Mesendoderm (in vitro differentiated cells): Measurements from ENCODE around the gene FER1L5.

Source experiments
- DNase-seq: peaks from one replicate; pipeline ENCODE4 v3.0.0; 2013
- H2AK5ac ChIP-seq: 2 replicates; pipeline ENCODE4 v1.6.1; 2013; ENCODE audit warnings: low read length, inconsistent platforms
- H2BK120ac ChIP-seq: 2 replicates; pipeline ENCODE4 v1.6.1; 2013; ENCODE audit warnings: low read depth, mild to moderate bottlenecking, low read length, moderate library complexity, mixed read lengths
- H2BK15ac ChIP-seq: replicated peaks from 2 replicates; pipeline ENCODE4 v1.6.1; 2013; ENCODE audit warnings: low read depth, mild to moderate bottlenecking, moderate library complexity
- H2BK5ac ChIP-seq: 2 replicates; pipeline ENCODE4 v1.6.1; 2013; ENCODE audit warnings: low read length, inconsistent platforms
- H3K18ac ChIP-seq: 2 replicates; pipeline ENCODE4 v1.6.1; 2013; ENCODE audit warnings: mild to moderate bottlenecking, low read length, mixed read lengths
- H3K23ac ChIP-seq: one replicate; pipeline ENCODE4 v1.6.1; 2013; ENCODE audit warnings: low read length
- H3K27ac ChIP-seq: 2 replicates; pipeline ENCODE4 v1.5.1; 2013; ENCODE audit warnings: low read depth, mild to moderate bottlenecking, inconsistent platforms, low read length, moderate library complexity
- H3K27me3 ChIP-seq: 2 replicates; pipeline ENCODE4 v1.6.1; 2013; ENCODE audit warnings: low read length, control low read depth, mild to moderate bottlenecking, inconsistent platforms; ENCODE audit not compliant: insufficient read depth, poor library complexity
- H3K36me3 ChIP-seq: 2 replicates; pipeline ENCODE4 v1.6.1; 2013; ENCODE audit warnings: low read length, inconsistent platforms; ENCODE audit not compliant: control insufficient read depth, insufficient read depth
- H3K4ac ChIP-seq: one replicate; pipeline ENCODE4 v1.6.1; 2013; ENCODE audit warnings: low read depth, mild to moderate bottlenecking, low read length, moderate library complexity
- H3K4me1 ChIP-seq: 2 replicates; pipeline ENCODE4 v1.6.1; 2013; ENCODE audit warnings: low read depth, low read length, inconsistent platforms; ENCODE audit not compliant: control insufficient read depth
- H3K4me2 ChIP-seq: 2 replicates; pipeline ENCODE4 v1.6.1; 2013; ENCODE audit warnings: low read length
- H3K4me3 ChIP-seq: 2 replicates; pipeline ENCODE4 v1.5.1; 2013; ENCODE audit warnings: mild to moderate bottlenecking, low read length
- H3K56ac ChIP-seq: one replicate; pipeline ENCODE4 v1.6.1; 2013; ENCODE audit warnings: low read length
- H3K79me1 ChIP-seq: 2 replicates; pipeline ENCODE4 v1.6.1; 2013; ENCODE audit warnings: low read length, inconsistent platforms
- H3K79me2 ChIP-seq: 2 replicates; pipeline ENCODE4 v1.6.1; 2013; ENCODE audit warnings: mild to moderate bottlenecking, low read length; ENCODE audit not compliant: control insufficient read depth, insufficient read depth
- H3K9ac ChIP-seq: 2 replicates; pipeline ENCODE4 v1.6.1; 2013; ENCODE audit warnings: low read length, inconsistent platforms
- H4K5ac ChIP-seq: one replicate; pipeline ENCODE4 v1.6.1; 2013; ENCODE audit warnings: low read length
- H4K8ac ChIP-seq: one replicate; pipeline ENCODE4 v1.6.1; 2013; ENCODE audit warnings: low read depth, mild to moderate bottlenecking, control low read depth, low read length, moderate library complexity
- WGBS: extraction: QIAGEN DNeasy Blood & Tissue Kit; methylation state at CpG from one replicate; pipeline ENCODE4 v1.1.7; 2013; ENCODE audit warnings: low lambda C conversion rate, missing lambda C conversion rate; ENCODE audit not compliant: insufficient coverage; ENCODE audit errors: extremely low coverage; 5-methylcytosine and 5-hydroxymethylcytosine counted together

Gene FER1L5

DNA sequence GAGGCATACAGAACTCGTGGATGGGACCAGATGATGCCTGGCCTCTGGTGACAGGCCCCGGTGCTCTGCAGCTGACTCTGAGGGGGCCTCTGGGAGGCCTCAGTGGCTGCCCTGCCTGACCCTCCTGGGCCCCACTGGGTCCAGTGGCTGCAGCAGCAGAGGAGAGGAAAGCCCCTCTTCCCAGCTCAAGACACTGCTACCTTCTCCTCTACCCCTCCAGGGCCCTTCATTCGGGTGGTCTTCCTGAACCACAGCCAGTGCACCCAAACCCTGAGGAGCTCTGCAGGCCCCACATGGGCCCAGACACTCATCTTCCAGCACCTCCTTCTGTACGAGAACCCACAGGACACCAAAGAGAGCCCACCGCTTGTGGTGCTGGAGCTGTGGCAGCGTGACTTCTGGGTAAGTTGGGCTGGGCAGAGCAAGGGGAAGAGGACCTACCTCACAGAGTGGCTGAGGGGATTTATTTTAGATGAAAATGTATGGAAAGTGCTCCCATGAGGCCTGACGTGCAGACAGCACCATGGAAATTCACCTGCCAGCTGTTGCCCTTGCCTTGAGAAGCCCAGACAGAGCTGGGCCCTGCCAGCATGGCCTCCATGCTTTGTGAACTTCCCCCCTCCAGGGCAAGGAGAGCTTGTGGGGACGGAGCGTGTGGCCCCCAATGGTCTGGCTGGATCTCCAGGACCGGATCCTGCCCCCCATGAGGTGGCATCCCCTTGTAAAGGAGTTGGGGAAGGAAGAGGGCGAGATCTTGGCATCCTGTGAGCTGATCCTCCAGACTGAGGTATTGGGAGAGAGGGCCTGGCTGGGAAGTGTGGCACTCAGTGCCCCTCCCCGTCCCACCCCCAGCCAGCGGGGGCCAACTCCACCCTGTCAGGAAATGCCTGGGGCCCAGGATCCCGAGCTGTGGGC, 51.0 kb downstream of the FER1L5 start:
- no peaks in the 10 kb centered on the region for H3K36me3 ChIP-seq
- no CpG with 5 or more reads among the region's 14 CpGs for WGBS
- H2BK5ac ChIP-seq: no peak overlapping the region
- H2AK5ac ChIP-seq: no peak overlapping the region
- H3K4me3 ChIP-seq: no peak overlapping the region
- no peaks in the 10 kb centered on the region for H3K79me1 ChIP-seq
- H3K18ac ChIP-seq: no peak overlapping the region
- H3K9ac ChIP-seq: no peak overlapping the region
- H4K5ac ChIP-seq: no peak overlapping the region
- H3K4ac ChIP-seq: no peak overlapping the region
- DNase-seq: no peak
- no peak overlapping the region for H3K4me2 ChIP-seq
- no peak overlapping the region for H2BK120ac ChIP-seq
- H3K79me2 ChIP-seq: no peaks in the 10 kb centered on the region
- no peak overlapping the region for H3K56ac ChIP-seq
- no peaks in the 10 kb centered on the region for H3K4me1 ChIP-seq
- H4K8ac ChIP-seq: no peak overlapping the region
- H2BK15ac ChIP-seq: no peak overlapping the region
- H3K27me3 ChIP-seq: no peaks in the 10 kb centered on the region
- no peak overlapping the region for H3K27ac ChIP-seq
- no peak overlapping the region for H3K23ac ChIP-seq

DNA sequence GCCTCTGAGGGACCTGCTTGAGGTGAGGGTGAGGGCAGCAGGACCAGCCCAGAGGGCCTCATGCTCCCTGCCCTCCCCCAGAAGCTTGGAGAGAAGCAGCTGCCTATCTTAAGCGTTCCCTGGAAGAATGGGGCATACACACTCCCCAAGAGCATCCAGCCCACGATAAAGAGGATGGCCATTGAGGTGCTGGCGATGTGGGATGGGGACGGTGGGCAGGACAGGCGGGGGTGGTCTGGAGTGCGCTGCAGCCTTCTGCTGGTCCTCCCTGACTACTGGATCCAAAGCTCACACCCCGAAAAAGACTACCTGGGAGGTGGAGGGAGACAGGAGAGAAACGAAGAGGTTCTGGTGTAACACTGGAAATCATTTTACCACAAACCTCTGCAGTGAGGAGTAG, 51.7 kb downstream of the FER1L5 start:
- H2AK5ac ChIP-seq: no peak overlapping the region
- WGBS: no CpG with 5 or more reads among the region's 8 CpGs
- H3K9ac ChIP-seq: no peak overlapping the region
- H3K4ac ChIP-seq: no peak overlapping the region
- no peak overlapping the region for H3K4me2 ChIP-seq
- no peak overlapping the region for H4K8ac ChIP-seq
- H3K79me1 ChIP-seq: no peaks in the 10 kb centered on the region
- H2BK120ac ChIP-seq: no peak overlapping the region
- H3K79me2 ChIP-seq: no peaks in the 10 kb centered on the region
- no peak overlapping the region for H3K23ac ChIP-seq
- DNase-seq: no peak
- H2BK5ac ChIP-seq: no peak overlapping the region
- H4K5ac ChIP-seq: no peak overlapping the region
- H2BK15ac ChIP-seq: no peak overlapping the region
- no peak overlapping the region for H3K27ac ChIP-seq
- no peak overlapping the region for H3K4me3 ChIP-seq
- no peak overlapping the region for H3K56ac ChIP-seq
- no peak overlapping the region for H3K18ac ChIP-seq
- no peaks in the 10 kb centered on the region for H3K27me3 ChIP-seq
- H3K36me3 ChIP-seq: no peaks in the 10 kb centered on the region
- no peaks in the 10 kb centered on the region for H3K4me1 ChIP-seq

GRCh38 chr2:96694816-96695455, 52.4 kb downstream of the FER1L5 start:
- Histone ChIP-seq H2BK5ac (no peak overlapping the region), H3K27ac (no peak overlapping the region), H3K79me2 (no peaks in the 10 kb centered on the region), H3K4me1 (no peaks in the 10 kb centered on the region), H3K4me3 (no peak overlapping the region), H3K4me2 (no peak overlapping the region), H3K27me3 (no peaks in the 10 kb centered on the region), H3K23ac (no peak overlapping the region), H2BK15ac (no peak overlapping the region), H2BK120ac (no peak overlapping the region), H3K18ac (no peak overlapping the region), H4K8ac (no peak overlapping the region), H3K56ac (no peak overlapping the region), H3K36me3 (no peaks in the 10 kb centered on the region), H4K5ac (no peak overlapping the region), H3K79me1 (no peaks in the 10 kb centered on the region), H3K4ac (no peak overlapping the region), H2AK5ac (no peak overlapping the region), H3K9ac (no peak overlapping the region)
- WGBS: no CpG with 5 or more reads among the region's 13 CpGs
- no peak for DNase-seq

DNA sequence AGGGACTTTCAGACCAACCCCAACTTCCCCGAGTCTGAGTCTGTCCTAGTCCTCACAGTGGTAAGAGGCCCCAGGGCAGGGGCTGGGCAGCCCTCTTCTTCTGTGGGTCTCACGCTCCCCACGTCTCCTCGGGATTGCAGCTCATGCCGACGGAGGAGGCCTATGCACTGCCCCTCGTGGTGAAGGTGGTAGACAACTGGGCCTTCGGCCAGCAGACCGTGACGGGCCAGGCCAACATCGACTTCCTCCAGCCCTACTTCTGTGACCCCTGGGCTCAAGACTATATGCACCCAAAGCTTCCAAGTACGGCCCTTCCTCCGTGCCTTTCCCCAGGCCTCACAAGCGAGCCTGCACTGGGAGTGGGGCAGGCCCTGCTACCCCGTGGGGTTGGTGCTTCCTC, 53.0 kb downstream of the FER1L5 start:
- no peak for DNase-seq
- Histone ChIP-seq H3K9ac (no peak overlapping the region), H2BK5ac (no peak overlapping the region), H2AK5ac (no peak overlapping the region), H3K23ac (no peak overlapping the region), H3K4me2 (no peak overlapping the region), H3K27ac (no peak overlapping the region), H3K79me2 (no peaks in the 10 kb centered on the region), H3K56ac (no peak overlapping the region), H3K27me3 (no peaks in the 10 kb centered on the region), H2BK120ac (no peak overlapping the region), H3K79me1 (no peaks in the 10 kb centered on the region), H4K5ac (no peak overlapping the region), H3K18ac (no peak overlapping the region), H3K36me3 (no peaks in the 10 kb centered on the region), H3K4me3 (no peak overlapping the region), H4K8ac (no peak overlapping the region), H3K4me1 (no peaks in the 10 kb centered on the region), H2BK15ac (no peak overlapping the region), H3K4ac (no peak overlapping the region)
- no CpG with 5 or more reads among the region's 15 CpGs for WGBS

GRCh38 chr2:96697476-96697875, 54.9 kb downstream of the FER1L5 start:
- Histone ChIP-seq H3K36me3 (no peaks in the 10 kb centered on the region), H3K9ac (no peak overlapping the region), H4K5ac (no peak overlapping the region), H3K4me2 (no peak overlapping the region), H3K23ac (no peak overlapping the region), H2BK120ac (no peak overlapping the region), H3K4ac (no peak overlapping the region), H3K79me1 (no peaks in the 10 kb centered on the region), H3K4me1 (no peaks in the 10 kb centered on the region), H2BK5ac (no peak overlapping the region), H3K4me3 (no peak overlapping the region), H2BK15ac (no peak overlapping the region), H2AK5ac (no peak overlapping the region), H3K18ac (no peak overlapping the region), H3K56ac (no peak overlapping the region), H3K27me3 (no peaks in the 10 kb centered on the region), H4K8ac (no peak overlapping the region), H3K27ac (no peak overlapping the region), H3K79me2 (no peaks in the 10 kb centered on the region)
- DNase-seq: no peak
- no CpG with 5 or more reads among the region's 2 CpGs for WGBS
